SK-N-SH (cell line): ENCODE measurements around the gene DRGX.

Experiments used
- CTCF ChIP-seq: fragments of 200-600 bp; sonication (generic); IDR thresholded peaks from 2 replicates; pipeline ENCODE4 v1.6.1; 2017; ENCODE audit warnings: antibody characterized with exemption, mild to moderate bottlenecking, moderate library complexity
- EP300 ChIP-seq, 2 experiments: IDR thresholded peaks; 2 replicates each; pipeline versions ENCODE4 v1.4.0 to v1.6.1; 2012; ENCODE audit warnings: borderline replicate concordance in 1 of 2, low read depth in 1 of 2, low read length in 1 of 2
- TF ChIP-seq, protein P1 (sequence below): IDR thresholded peaks from 2 replicates; pipeline ENCODE4; 2012

DNA sequence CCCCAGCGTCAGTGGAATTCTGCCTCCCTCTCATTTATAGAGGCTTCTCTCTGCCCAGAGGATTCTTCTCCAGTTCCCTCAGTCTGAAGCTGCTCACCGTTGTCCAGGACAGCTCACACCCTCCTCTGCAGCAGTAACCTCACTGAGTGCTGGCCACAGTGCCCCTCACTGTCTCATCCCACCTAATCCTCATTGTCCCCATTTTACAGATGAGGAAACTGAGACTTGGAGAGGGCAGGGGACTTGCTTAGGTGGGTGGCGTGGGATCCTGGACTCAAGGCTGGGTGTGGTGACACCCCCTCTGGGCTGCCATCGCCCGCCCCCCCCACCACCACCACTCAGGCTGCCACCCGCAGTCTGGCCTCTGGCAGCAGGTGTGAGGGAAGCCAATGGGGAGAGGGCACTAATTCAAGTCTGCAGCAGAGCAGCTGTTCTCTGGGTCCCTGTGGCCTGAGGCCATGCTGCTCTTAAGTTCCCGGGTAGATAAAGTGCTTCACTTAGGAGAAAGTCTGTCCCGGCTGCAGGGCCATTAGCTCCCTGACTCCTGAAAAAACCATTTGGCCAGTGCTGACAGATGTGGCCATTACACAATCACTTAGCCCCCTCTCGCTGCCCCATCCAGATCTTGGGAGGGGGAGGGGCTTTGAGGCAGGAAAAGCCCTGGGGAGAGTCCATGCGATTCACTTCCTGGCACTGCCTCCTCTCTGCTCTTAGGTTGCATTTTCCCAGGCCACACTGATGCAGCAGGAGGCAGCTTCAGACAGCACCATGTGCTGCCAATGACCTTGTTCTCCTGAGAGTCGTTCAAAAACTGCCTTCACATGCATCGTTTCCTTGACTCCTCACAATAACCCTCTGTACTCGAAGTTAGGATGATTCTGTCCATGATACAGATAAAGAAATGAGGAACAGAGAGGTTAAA, 36.3 kb downstream of the DRGX start:
- TF ChIP-seq CTCF = no peak
- TF ChIP-seq EP300 (IDR thresholded peaks at IDR 0.05; ENCODE audit: borderline replicate concordance in 1 of 2, low read depth in 1 of 2, low read length in 1 of 2) = peak in 1 of 2 experiments; percentile 79; a peak in 2 of 4 replicates
- TF ChIP-seq, protein P1, sequence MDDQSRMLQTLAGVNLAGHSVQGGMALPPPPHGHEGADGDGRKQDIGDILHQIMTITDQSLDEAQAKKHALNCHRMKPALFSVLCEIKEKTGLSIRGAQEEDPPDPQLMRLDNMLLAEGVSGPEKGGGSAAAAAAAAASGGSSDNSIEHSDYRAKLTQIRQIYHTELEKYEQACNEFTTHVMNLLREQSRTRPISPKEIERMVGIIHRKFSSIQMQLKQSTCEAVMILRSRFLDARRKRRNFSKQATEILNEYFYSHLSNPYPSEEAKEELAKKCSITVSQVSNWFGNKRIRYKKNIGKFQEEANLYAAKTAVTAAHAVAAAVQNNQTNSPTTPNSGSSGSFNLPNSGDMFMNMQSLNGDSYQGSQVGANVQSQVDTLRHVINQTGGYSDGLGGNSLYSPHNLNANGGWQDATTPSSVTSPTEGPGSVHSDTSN = no peak
